Measurements from ENCODE around the gene MLPH. TPM values are rescaled to one million over a fixed set of nuclear protein-coding genes. Genes with fewer than 3 reads are reported as not detected.
"Not testable (repeated sequence)": the region's sequence is repeated elsewhere in the genome, so short reads cannot be mapped to it uniquely, and the experiment has no call there.

The MLPH gene
- polyA plus RNA-seq, 1 of the 3 experiments (the other 2 are of a cell fraction): 93.6 TPM

- H2AFZ ChIP-seq (ENCODE audit: low read depth): no peak overlapping the region
- CTCF ChIA-PET: interaction anchor here (1.0 to 3.0 kb wide), 2 partner anchors 23 to 82 kb away, joined by 3 to 14 read pairs; no protein-coding TSS in a partner anchor
- no peak overlapping the region for H3K4me3 ChIP-seq (ENCODE audit: low read depth in 2 of 2, low read length in 1 of 2)
- 82% methylated on average over 3 of the region's 5 CpGs for WGBS (ENCODE audit: low lambda C conversion rate)
- H3K9me3 ChIP-seq: no peaks in the 10 kb centered on the region
- H3K79me2 ChIP-seq (ENCODE audit: insufficient read depth): no peaks in the 10 kb centered on the region
- no peak overlapping the region for H3K4me2 ChIP-seq
- H3K9me2 ChIP-seq: no peaks in the 10 kb centered on the region
- H3K9ac ChIP-seq: no peak overlapping the region
- peaks cover 0 to 8% of the 10 kb centered on the region in 2 experiments; a peak in 1 of 4 replicates for H3K4me1 ChIP-seq (ENCODE audit: control insufficient read depth in 1 of 2, insufficient read depth in 2 of 2, low read depth in 1 of 2, low read length in 1 of 2)
- no peaks in the 10 kb centered on the region for H3K36me3 ChIP-seq (replicated peaks in 1 of 2; ENCODE audit: control insufficient read depth in 1 of 2, insufficient read depth in 2 of 2, low read length in 1 of 2)
- peaks cover 3% of the 10 kb centered on the region for H3F3A ChIP-seq (replicated peaks; ENCODE audit: insufficient read depth)
- no peak overlapping the region for H3K27ac ChIP-seq (ENCODE audit: low read depth in 2 of 2, low read length in 1 of 2)
- no peaks in the 10 kb centered on the region for H4K20me1 ChIP-seq (ENCODE audit: insufficient read depth)
- H3K27me3 ChIP-seq (ENCODE audit: insufficient read depth): no peaks in the 10 kb centered on the region
- POLR2A ChIA-PET: no interaction called here
- TF ChIP-seq TCF12 (IDR thresholded peaks at IDR 0.05) (no peak), ZBTB33 (IDR thresholded peaks at IDR 0.05; ENCODE audit: borderline replicate concordance, low read depth) (no peak), POLR2AphosphoS5 (IDR thresholded peaks at IDR 0.05; ENCODE audit: low read depth, low read length) (no peak), MAX (IDR thresholded peaks at IDR 0.05; ENCODE audit: low read depth) (no peak), RAD21 (IDR thresholded peaks at IDR 0.05; ENCODE audit: low read length) (no peak), RFX5 (IDR thresholded peaks at IDR 0.05; ENCODE audit: low read length) (no peak), ELF1 (IDR thresholded peaks at IDR 0.05) (no peak), MXI1 (IDR thresholded peaks at IDR 0.05; ENCODE audit: low read depth, low read length) (no peak), SIN3A (IDR thresholded peaks at IDR 0.05; ENCODE audit: borderline replicate concordance, low read depth, low read length) (no peak), RCOR1 (IDR thresholded peaks at IDR 0.05; ENCODE audit: low read length) (no peak), TAF1 (IDR thresholded peaks at IDR 0.05; ENCODE audit: borderline replicate concordance, low read depth, low read length) (no peak), NRF1 (IDR thresholded peaks at IDR 0.05; ENCODE audit: low read depth, low read length) (no peak), YY1 (IDR thresholded peaks at IDR 0.05; ENCODE audit: low read depth) (no peak), FOXJ3 (CRISPR knock-in tag; IDR thresholded peaks at IDR 0.05) (no peak), JUND (IDR thresholded peaks at IDR 0.05) (no peak), EP300 (IDR thresholded peaks at IDR 0.05; ENCODE audit: borderline replicate concordance in 1 of 2, low read depth in 1 of 2, low read length in 1 of 2) (no peak), RXRA (IDR thresholded peaks at IDR 0.05; ENCODE audit: borderline replicate concordance, low read depth) (no peak)
- DNase-seq: no peak
Observed at GRCh38 chr2:237594514-237594871, 107.4 kb downstream of the MLPH start.

GRCh38 chr2:237595829-237596519, 108.9 kb downstream of the MLPH start:
- H3K79me2 ChIP-seq (ENCODE audit: insufficient read depth): not testable (repeated sequence)
- 88% methylated on average over 4 of the region's 5 CpGs for WGBS (ENCODE audit: low lambda C conversion rate)

More at GRCh38 chr2:237595829-237596519, 108.9 kb downstream of the MLPH start:
- H3K4me3 ChIP-seq (ENCODE audit: low read depth in 2 of 2, low read length in 1 of 2); H3K27ac ChIP-seq (ENCODE audit: low read depth in 2 of 2, low read length in 1 of 2); H3K9ac ChIP-seq; POLR2A ChIA-PET; H3K4me2 ChIP-seq; H3F3A ChIP-seq (replicated peaks; ENCODE audit: insufficient read depth); H4K20me1 ChIP-seq (ENCODE audit: insufficient read depth); CTCF ChIA-PET; H3K9me2 ChIP-seq; H3K4me1 ChIP-seq (ENCODE audit: control insufficient read depth in 1 of 2, insufficient read depth in 2 of 2, low read depth in 1 of 2, low read length in 1 of 2); H3K27me3 ChIP-seq (ENCODE audit: insufficient read depth); H2AFZ ChIP-seq (ENCODE audit: low read depth); DNase-seq; H3K9me3 ChIP-seq; H3K36me3 ChIP-seq (replicated peaks in 1 of 2; ENCODE audit: control insufficient read depth in 1 of 2, insufficient read depth in 2 of 2, low read length in 1 of 2): not testable (repeated sequence)
